PFSK-1 (cell line): ENCODE results near the gene KIF13A.

ENCODE experiments used
- FOXP2 ChIP-seq: optimal IDR thresholded peaks from 2 replicates; pipeline ENCODE3; 2011; ENCODE audit warnings: borderline replicate concordance, control low read depth, inconsistent platforms; ENCODE audit not compliant: insufficient read depth; ENCODE audit errors: extremely low read length, extremely low read depth
- POLR2AphosphoS5 ChIP-seq: IDR thresholded peaks from 2 replicates; pipeline ENCODE4 v1.6.1; 2012; ENCODE audit warnings: low read depth, mild to moderate bottlenecking, control low read depth, low read length, moderate library complexity
- REST ChIP-seq, 2 experiments: IDR thresholded peaks; 2 replicates each; pipeline versions ENCODE4 v1.6.1 to v1.8.0; 2011 to 2012; ENCODE audit warnings: low read depth in 2 of 2, low read length in 2 of 2, control low read depth in 1 of 2, inconsistent platforms in 1 of 2, mild to moderate bottlenecking in 1 of 2, moderate library complexity in 1 of 2; ENCODE audit not compliant: insufficient read depth in 1 of 2
- SIN3A ChIP-seq: IDR thresholded peaks from 2 replicates; pipeline ENCODE4 v1.6.1; 2012; ENCODE audit warnings: mild to moderate bottlenecking, low read length, moderate library complexity, borderline replicate concordance; ENCODE audit not compliant: insufficient read depth
- TAF1 ChIP-seq: IDR thresholded peaks from 2 replicates; pipeline ENCODE4 v1.6.1; 2012; ENCODE audit warnings: low read length, control low read depth, borderline replicate concordance; ENCODE audit not compliant: insufficient read depth

KIF13A gene

GRCh38 chr6:17921454-17921853, 66.0 kb downstream of the KIF13A start:
- TF ChIP-seq POLR2AphosphoS5 (no peak), SIN3A (no peak), TAF1 (no peak), FOXP2 (no peak)

- no peak for TF ChIP-seq POLR2AphosphoS5
- no peak for TF ChIP-seq TAF1
- TF ChIP-seq REST (IDR thresholded peaks at IDR 0.05; ENCODE audit: insufficient read depth in 1 of 2, low read depth in 2 of 2, low read length in 2 of 2), result no peak
These were observed 67.9 kb downstream of the KIF13A start for GRCh38 chr6:17919496-17919895.

DNA sequence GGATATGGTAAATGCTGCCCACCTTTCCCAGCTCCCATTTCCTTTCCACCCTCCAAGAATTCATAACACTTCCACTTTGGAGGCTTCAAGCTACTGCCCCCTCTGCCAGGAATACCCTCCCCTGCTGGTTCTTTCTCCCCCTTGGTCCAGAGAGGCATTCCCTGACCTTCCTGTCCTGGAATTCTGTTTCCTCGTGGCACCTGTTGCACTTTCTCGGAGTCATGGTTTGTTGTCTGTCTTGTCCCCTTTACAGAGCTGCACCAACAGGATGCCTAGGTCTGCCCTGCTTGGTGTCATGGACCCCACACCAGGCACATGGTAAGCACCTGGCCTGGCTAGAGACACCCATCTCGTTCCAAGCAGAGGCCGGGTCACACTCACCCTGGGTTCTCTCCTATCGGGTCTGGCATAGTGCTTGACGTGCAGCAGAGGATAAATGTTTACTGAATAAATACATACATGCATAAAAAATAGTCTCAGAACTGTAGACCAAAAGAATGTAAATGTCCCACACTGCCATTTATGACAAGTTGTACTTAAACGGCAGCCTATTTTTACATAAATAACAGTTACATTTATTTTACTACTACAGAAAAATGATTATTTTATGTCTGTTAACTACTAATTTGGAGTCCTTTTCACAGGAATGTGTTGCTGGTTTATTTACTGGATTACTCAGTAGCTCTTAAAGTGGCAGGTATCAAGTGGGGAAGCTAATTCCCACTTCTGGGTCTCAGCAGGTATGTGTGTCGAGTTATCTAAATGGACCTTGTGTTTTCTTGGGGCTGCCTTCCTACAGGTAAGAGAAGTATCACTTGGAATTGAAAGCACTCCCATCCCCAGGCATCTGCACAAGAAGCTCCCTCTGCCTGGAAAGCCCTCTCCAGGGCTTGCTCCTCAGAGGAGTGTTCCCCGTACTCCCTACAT, 69.3 kb downstream of the KIF13A start:
- TF ChIP-seq TAF1 (no peak), SIN3A (no peak)

DNA sequence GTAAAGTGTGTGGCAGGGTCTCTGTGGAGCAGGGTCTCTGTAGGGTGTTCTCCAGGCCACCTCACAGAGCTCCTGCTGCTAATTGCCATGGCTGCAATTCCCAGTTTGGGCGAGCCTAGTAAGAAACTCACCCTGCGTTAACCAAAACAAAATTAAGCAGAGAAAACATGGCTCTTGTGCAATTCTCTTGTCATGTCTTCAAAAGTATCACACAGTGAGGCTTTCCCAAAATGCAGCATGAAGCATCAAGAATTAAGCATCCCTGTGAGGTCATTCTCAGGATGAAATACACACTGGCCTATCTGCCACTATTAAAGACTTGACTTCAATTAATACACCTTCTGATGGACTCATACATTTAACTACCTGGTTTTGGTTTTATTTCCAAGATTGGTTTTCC, 72.8 kb downstream of the KIF13A start:
- no peak for TF ChIP-seq POLR2AphosphoS5

- TF ChIP-seq SIN3A, result no peak
- TF ChIP-seq REST (IDR thresholded peaks at IDR 0.05; ENCODE audit: insufficient read depth in 1 of 2, low read depth in 2 of 2, low read length in 2 of 2), result no peak
- TF ChIP-seq POLR2AphosphoS5, result no peak
- no peak for TF ChIP-seq TAF1
- TF ChIP-seq FOXP2, result no peak
These were observed 74.9 kb downstream of the KIF13A start for GRCh38 chr6:17912521-17912920.

GRCh38 chr6:17910189-17910588, 77.2 kb downstream of the KIF13A start:
- TF ChIP-seq POLR2AphosphoS5, result no peak
- no peak for TF ChIP-seq TAF1
- TF ChIP-seq SIN3A, result no peak
- no peak for TF ChIP-seq FOXP2
- TF ChIP-seq REST (IDR thresholded peaks at IDR 0.05; ENCODE audit: insufficient read depth in 1 of 2, low read depth in 2 of 2, low read length in 2 of 2), result no peak

DNA sequence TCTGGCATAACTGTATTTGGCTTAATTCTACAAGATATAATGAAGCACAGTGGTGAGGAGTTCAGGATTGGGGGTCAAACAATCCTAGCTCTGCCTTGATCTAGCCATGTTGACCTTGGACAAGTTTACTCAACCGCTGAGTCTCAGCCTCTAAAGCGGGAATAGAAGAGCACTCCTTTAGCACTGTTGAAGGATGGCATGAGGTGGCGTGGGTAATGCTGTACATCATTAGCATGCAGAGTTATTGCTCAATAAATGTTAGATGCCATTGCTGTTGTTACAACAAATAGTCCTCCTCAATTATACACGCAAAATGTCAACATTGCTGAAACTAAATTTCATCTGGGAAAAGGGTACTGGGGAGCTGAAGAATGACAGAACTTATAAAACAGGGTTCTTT, 78.6 kb downstream of the KIF13A start:
- TF ChIP-seq SIN3A (no peak), FOXP2 (no peak), REST (IDR thresholded peaks at IDR 0.05; ENCODE audit: insufficient read depth in 1 of 2, low read depth in 2 of 2, low read length in 2 of 2) (no peak)
